Natural killer cell treated with Interleukin-12 subunit alpha and Interleukin-12 subunit beta and Interleukin-15 and Interleukin-18, amount 100 ng/mL, for 72 hours (primary cell): ENCODE measurements around the gene PLXNB1. TPM values are rescaled to one million over a fixed set of nuclear protein-coding genes. Genes with fewer than 3 reads are reported as not detected.
"Not testable (repeated sequence)": the region's sequence is repeated elsewhere in the genome, so short reads cannot be mapped to it uniquely, and the experiment has no call there.

Source experiments
- ATAC-seq, 2 donors: fragments of 150-1000 bp; cut with Tn5 transposase in 1 of 2; sonication (Bioruptor Pico), chemical (Tn5 transposase) in 1 of 2; 2 replicates each; pipeline ENCODE4 v1.10.0; 2021
- DNase-seq: peaks from one replicate; pipeline ENCODE4 v3.0.0; 2022; ENCODE audit warnings: low spot score
- H3K27ac Mint-ChIP-seq, 2 donors: 1 replicate in 1 of 2; 2 replicates in 1 of 2; pipeline ENCODE4 v1.8.0; 2022; ENCODE audit warnings: mixed read lengths in 2 of 2, mild to moderate bottlenecking in 1 of 2, moderate library complexity in 1 of 2
- H3K27me3 Mint-ChIP-seq, 2 donors: 1 replicate in 1 of 2; 2 replicates in 1 of 2; pipeline ENCODE4 v1.8.0; 2022; ENCODE audit warnings: mixed read lengths in 2 of 2
- H3K36me3 Mint-ChIP-seq: one replicate; pipeline ENCODE4 v1.8.0; 2022; ENCODE audit warnings: mixed read lengths
- H3K4me1 Mint-ChIP-seq, 2 donors: 1 replicate in 1 of 2; 2 replicates in 1 of 2; pipeline ENCODE4 v1.8.0; 2022; ENCODE audit warnings: low read depth in 2 of 2, mixed read lengths in 2 of 2, mild to moderate bottlenecking in 1 of 2
- H3K4me3 Mint-ChIP-seq: one replicate; pipeline ENCODE4 v1.8.0; 2022; ENCODE audit warnings: mixed read lengths
- H3K9me3 Mint-ChIP-seq: 2 replicates; pipeline ENCODE4 v1.8.0; 2022; ENCODE audit warnings: mixed read lengths
- total RNA-seq, 2 donors: library from RNA; stranded (reverse); gene quantifications; one replicate each; pipeline ENCODE4 v1.2.3, GENCODE V29; 2022

PLXNB1 gene
- total RNA-seq, 2 donors from 2014 or later = 5.9 to 9.6 TPM

DNA sequence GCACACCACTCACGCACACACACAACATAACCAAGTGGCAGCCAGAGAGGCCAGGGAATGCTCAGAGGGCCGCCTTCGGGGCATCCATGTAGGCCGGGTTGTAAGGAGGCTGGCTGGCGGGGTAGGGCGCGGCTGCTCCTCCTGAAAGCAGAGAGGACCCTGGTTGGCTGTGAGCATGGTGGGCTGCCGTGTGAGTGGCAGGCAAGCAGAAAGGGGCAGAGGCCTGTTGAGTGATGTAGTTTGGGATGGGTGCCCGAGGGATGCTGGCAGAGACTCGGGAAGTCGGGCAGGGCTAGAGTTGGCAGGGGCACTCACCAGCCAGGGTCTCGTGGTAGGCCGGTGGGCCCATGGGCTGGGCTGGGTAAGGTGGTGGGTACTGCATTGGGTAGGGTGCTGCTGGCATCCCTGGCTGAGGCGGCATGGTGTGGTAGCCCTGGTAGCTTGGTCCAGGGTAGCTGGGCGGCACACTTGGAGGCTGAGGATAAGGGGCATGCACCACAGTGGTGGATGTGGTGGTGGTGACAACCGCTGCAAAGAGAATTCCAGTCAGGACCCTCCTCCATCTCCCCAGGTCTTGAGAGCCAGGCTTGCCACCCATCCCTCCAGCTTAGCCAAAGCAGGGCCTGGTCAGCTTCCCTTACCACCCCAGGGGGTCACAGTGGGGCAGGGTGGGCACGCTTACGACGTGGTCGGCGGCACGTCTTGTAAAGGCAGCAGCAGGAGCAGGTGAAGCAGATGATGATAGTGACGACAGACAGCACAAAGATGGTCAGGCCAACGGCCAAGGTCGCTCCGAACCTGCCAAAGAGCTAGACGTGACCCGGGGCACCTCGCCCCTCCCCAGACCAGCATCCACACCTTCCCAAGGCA is 39.4 kb upstream of the PLXNB1 start:
- H3K36me3 Mint-ChIP-seq = no peaks in the 10 kb centered on the region
- ATAC-seq = no peak
- peak overlapping the region; percentile 96 to 100 for H3K27ac Mint-ChIP-seq
- peak overlapping the region; percentile 40 for H3K4me3 Mint-ChIP-seq
- H3K9me3 Mint-ChIP-seq = no peaks in the 10 kb centered on the region
- H3K4me1 Mint-ChIP-seq = peaks cover 49 to 52% of the 10 kb centered on the region in 2 donors
- H3K27me3 Mint-ChIP-seq = no peaks in the 10 kb centered on the region
- no peak for DNase-seq

DNA sequence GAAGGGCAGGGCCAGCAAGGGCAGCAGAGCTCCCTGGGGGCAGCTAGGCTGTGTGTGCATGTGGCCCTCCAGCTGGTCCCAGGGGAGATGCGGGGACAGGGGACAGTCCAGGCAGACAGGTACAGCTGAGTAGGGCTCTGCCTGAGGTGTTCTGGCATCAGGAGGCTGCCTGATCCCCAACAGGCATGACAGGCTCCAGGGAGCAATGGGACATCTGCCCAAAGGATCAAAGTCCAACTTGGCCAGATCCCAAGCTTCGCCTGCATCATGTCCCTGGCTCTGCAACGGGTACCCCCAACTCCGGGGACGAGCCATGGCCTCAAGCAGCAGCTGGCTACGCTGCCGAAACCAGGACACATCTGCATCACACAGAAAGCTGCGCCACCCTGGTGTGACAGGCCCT is 38.4 kb upstream of the PLXNB1 start:
- DNase-seq (no peak), ATAC-seq (no peak)
- peaks cover 45 to 48% of the 10 kb centered on the region in 2 donors for H3K4me1 Mint-ChIP-seq
- no peaks in the 10 kb centered on the region for H3K36me3 Mint-ChIP-seq
- H3K4me3 Mint-ChIP-seq = peak overlapping the region; percentile 92
- peak overlapping the region; percentile 96 to 100 for H3K27ac Mint-ChIP-seq
- H3K9me3 Mint-ChIP-seq = no peaks in the 10 kb centered on the region
- no peaks in the 10 kb centered on the region for H3K27me3 Mint-ChIP-seq

DNA sequence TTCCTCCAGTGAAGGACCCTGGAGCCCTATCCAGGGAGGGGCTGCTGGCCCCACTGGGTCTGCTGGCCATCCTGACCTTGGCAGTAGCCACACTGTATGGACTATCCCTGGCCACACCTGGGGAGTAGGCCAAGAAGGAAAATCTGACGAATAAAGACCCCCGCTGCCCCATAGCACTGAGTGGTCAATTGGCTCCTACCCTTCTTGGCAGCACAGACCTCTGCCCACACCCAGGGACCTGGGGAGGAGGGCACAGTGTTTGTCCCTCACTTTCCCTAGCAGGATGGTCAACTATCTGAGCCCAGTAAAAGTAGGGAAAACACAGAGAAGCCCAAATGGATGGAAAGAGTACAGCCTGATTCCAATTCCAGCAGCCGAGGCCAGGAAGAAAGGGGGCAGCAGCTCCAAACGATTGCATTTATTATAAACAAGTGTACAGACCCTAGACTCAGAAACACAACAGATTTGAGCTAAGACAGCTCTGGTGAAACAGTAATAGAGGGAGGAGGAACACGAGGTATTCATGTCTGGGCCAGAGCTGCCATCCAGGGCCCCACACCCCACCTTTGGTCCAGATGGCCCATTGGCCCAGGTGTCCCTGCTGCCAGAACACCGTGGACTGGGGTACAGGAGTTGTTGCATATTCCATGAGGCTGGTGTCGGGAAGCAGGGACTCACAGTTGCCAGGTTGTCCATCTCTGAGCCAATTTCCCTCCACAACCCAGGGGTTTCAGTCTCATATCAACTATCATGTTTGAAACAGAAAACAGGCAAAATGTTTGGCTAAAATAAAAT is 37.8 kb upstream of the PLXNB1 start:
- Mint-ChIP-seq H3K4me1 (peaks cover 39 to 41% of the 10 kb centered on the region in 2 donors), H3K36me3 (no peaks in the 10 kb centered on the region), H3K4me3 (peak overlapping the region; percentile 92), H3K27me3 (no peaks in the 10 kb centered on the region), H3K27ac (peak overlapping the region; percentile 96 to 100), H3K9me3 (no peaks in the 10 kb centered on the region)
- ATAC-seq (no peak), DNase-seq (no peak)

- no peaks in the 10 kb centered on the region for H3K36me3 Mint-ChIP-seq
- DNase-seq (no peak), ATAC-seq (no peak)
- H3K9me3 Mint-ChIP-seq = no peaks in the 10 kb centered on the region
- no peaks in the 10 kb centered on the region for H3K27me3 Mint-ChIP-seq
- H3K4me3 Mint-ChIP-seq = peak overlapping the region; percentile 92
- peaks cover 39 to 41% of the 10 kb centered on the region in 2 donors for H3K4me1 Mint-ChIP-seq
- peak overlapping the region; percentile 96 to 100 for H3K27ac Mint-ChIP-seq
Measured at GRCh38 chr3:48467110-48467454, 37.2 kb upstream of the PLXNB1 start.

- H3K27ac Mint-ChIP-seq = peak overlapping the region; percentile 96 to 100
- no peaks in the 10 kb centered on the region for H3K9me3 Mint-ChIP-seq
- H3K36me3 Mint-ChIP-seq = no peaks in the 10 kb centered on the region
- peak overlapping the region; percentile 92 for H3K4me3 Mint-ChIP-seq
- peaks cover 39 to 41% of the 10 kb centered on the region in 2 donors for H3K4me1 Mint-ChIP-seq
- no peak for DNase-seq
- peak; percentile 2 to 43 for ATAC-seq
- no peaks in the 10 kb centered on the region for H3K27me3 Mint-ChIP-seq
Measured at GRCh38 chr3:48466386-48467109, 36.7 kb upstream of the PLXNB1 start.

DNA sequence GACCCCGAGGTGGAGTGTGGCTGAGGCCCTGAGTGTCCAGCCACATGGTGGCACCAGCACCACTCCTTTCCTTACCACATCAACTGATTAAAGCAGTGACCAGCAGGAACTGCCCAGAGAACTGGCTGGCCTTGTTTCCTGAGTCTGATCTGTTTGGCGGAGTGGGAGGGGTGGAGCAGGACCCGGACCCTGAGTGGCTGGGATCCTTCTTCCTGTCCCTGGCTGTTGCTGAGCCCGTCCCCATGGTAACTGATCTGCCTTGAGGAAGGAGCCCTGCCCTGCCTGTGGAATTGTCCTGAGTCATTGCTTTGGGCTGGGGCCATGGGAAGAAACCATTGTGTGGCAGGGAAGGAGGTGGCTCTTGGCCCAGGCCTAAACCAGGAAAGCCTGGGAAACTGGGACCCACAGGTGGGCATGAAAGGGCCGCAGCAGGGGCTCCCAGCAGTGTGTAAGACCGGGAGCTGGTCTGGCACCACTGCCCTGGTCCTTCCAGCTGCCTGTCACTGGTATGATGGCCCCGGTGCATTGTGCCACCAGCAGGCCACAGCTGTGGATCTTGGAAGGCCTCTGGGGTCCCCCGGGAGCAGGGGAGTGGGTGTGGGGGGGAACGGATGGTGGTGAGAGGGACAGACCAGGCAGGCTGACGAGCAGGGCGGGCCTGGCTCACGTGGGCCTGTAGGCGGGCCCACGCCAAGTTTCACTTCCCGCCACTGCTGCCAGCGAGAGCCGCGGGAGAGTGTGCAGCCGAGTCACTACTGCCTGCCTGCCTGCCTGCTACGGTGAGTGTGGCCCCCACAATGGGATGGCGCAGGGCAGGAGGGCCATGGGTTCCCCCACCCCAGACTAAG is 35.9 kb upstream of the PLXNB1 start:
- Mint-ChIP-seq H3K27ac (peak overlapping the region; percentile 96 to 100), H3K4me1 (peaks cover 39 to 41% of the 10 kb centered on the region in 2 donors)

GRCh38 chr3:48465237-48465530 is 35.3 kb upstream of the PLXNB1 start:
- no peaks in the 10 kb centered on the region for H3K9me3 Mint-ChIP-seq
- ATAC-seq (no peak), DNase-seq (no peak)
- H3K27me3 Mint-ChIP-seq = no peaks in the 10 kb centered on the region
- no peaks in the 10 kb centered on the region for H3K36me3 Mint-ChIP-seq
- peaks cover 38% of the 10 kb centered on the region in 2 donors for H3K4me1 Mint-ChIP-seq
- peak overlapping the region; percentile 96 to 100 for H3K27ac Mint-ChIP-seq
- H3K4me3 Mint-ChIP-seq = peak overlapping the region; percentile 92

More for the DNA sequence above, 35.9 kb upstream of the PLXNB1 start:
- Mint-ChIP-seq H3K4me3 (peak overlapping the region; percentile 92), H3K27me3 (no peaks in the 10 kb centered on the region), H3K9me3 (no peaks in the 10 kb centered on the region), H3K36me3 (no peaks in the 10 kb centered on the region)
- peak; percentile 87 for DNase-seq
- ATAC-seq = peak; percentile 95 to 96

- Mint-ChIP-seq H3K27me3 (no peaks in the 10 kb centered on the region), H3K36me3 (no peaks in the 10 kb centered on the region), H3K4me3 (peak overlapping the region; percentile 92), H3K9me3 (no peaks in the 10 kb centered on the region), H3K27ac (peak overlapping the region; percentile 96 to 100), H3K4me1 (peaks cover 34% of the 10 kb centered on the region in 2 donors)
- ATAC-seq = no peak
- no peak for DNase-seq
Measured at GRCh38 chr3:48464713-48465221, 34.9 kb upstream of the PLXNB1 start.

DNA sequence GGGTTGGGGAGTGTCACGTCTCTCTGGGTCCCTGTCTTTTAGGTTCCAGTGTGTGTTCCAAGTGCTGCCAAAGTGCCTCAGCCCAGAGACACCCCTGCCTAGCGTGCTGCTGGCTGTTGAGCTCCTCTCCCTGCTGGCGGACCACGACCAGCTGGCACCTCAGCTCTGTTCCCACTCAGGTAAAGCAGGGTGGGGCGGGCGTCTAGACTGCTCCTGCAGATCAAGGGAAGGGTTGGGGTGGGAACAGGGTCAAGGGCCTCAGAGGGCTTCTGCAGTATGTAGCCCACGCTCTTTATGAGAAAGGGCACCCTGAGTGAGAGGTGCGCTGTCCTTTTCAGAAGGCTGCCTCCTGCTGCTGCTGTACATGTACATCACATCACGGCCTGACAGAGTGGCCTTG is 33.8 kb upstream of the PLXNB1 start:
- DNase-seq = no peak
- H3K4me3 Mint-ChIP-seq = no peak overlapping the region
- no peak for ATAC-seq
- no peaks in the 10 kb centered on the region for H3K9me3 Mint-ChIP-seq
- no peaks in the 10 kb centered on the region for H3K36me3 Mint-ChIP-seq
- no peaks in the 10 kb centered on the region for H3K27me3 Mint-ChIP-seq
- H3K27ac Mint-ChIP-seq = no peak overlapping the region
- peaks cover 23 to 25% of the 10 kb centered on the region in 2 donors for H3K4me1 Mint-ChIP-seq

DNA sequence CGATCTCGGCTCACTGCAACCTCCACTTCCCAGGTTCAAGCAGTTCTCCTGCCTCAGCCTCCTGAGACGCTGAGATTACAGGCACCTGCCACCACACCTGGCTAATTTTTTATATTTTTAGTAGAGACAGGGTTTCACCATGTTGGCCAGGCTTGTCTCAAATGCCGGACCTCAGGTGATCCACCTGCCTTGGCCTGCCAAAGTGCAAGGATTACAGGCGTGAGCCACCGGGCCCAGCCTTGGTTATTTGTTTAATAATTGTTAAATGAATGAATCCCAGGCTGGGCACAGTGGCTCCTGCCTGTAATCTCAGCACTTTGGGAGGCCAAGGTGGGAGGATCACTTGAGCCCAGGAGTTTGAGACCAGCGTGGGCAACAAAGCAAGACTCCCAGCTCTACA is 31.9 kb upstream of the PLXNB1 start:
- not testable (repeated sequence) for H3K4me3 Mint-ChIP-seq, DNase-seq, H3K27ac Mint-ChIP-seq, H3K27me3 Mint-ChIP-seq, H3K36me3 Mint-ChIP-seq, H3K4me1 Mint-ChIP-seq, ATAC-seq, H3K9me3 Mint-ChIP-seq

DNA sequence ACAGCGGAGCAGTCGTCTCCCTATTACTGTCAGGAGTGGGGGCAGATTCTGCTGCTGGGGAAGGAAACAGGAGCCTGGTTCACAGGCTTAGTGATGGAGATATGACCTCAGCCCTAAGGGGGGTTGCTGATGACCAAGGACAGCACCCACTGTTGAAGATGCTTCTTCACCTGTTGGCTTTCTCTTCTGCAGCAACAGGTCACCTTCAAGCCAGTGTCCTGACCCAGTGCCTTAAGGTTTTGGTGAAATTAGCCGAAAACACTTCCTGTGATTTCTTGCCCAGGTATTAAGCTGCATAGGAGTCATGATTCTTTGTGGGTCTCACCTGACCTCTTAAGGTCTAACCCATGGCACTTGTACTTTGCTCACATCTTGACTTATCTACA is 30.6 kb upstream of the PLXNB1 start:
- no peak for ATAC-seq
- H3K27me3 Mint-ChIP-seq = no peaks in the 10 kb centered on the region
- H3K27ac Mint-ChIP-seq = no peak overlapping the region
- H3K9me3 Mint-ChIP-seq = no peaks in the 10 kb centered on the region
- no peak for DNase-seq
- no peak overlapping the region for H3K4me3 Mint-ChIP-seq
- peaks cover under 1 to 2% of the 10 kb centered on the region in 2 donors for H3K4me1 Mint-ChIP-seq
- H3K36me3 Mint-ChIP-seq = no peaks in the 10 kb centered on the region

GRCh38 chr3:48459773-48460516 is 30.1 kb upstream of the PLXNB1 start:
- Mint-ChIP-seq H3K4me1 (no peaks in the 10 kb centered on the region), H3K36me3 (no peaks in the 10 kb centered on the region), H3K4me3 (no peak overlapping the region), H3K27me3 (no peaks in the 10 kb centered on the region), H3K27ac (no peak overlapping the region), H3K9me3 (no peaks in the 10 kb centered on the region)
- DNase-seq (no peak), ATAC-seq (no peak)
